Activated T-cell treated with anti-CD3 and anti-CD28 coated beads for 1 hour (primary cell): Measurements from ENCODE around the gene GPBP1.
"Not testable (repeated sequence)": the region's sequence is repeated elsewhere in the genome, so short reads cannot be mapped to it uniquely, and the experiment has no call there.

ENCODE experiments used
- DNase-seq: peaks from one replicate; pipeline ENCODE4 v3.0.0-alpha.2; 2020; ENCODE audit warnings: low read depth

GPBP1 gene

DNA sequence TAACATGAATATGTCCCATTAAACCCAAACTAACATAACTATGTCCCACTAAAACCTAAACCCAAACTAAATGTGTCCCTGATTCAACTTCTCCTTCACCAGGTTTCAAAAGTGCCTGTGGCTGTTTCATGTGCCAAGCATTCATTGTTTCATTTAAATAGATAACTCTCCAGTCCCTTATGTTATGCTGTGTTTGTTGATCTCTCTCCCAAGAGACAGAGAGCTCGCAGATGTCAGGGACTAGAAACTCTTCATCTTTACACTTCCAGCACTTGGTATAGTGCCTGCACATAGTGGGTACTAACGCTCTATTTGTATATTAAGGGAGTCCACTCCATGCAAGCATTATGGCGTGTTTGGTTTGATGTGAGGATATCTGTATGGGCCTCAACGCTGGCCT, 118.0 kb downstream of the GPBP1 start:
- DNase-seq, result no peak

DNA sequence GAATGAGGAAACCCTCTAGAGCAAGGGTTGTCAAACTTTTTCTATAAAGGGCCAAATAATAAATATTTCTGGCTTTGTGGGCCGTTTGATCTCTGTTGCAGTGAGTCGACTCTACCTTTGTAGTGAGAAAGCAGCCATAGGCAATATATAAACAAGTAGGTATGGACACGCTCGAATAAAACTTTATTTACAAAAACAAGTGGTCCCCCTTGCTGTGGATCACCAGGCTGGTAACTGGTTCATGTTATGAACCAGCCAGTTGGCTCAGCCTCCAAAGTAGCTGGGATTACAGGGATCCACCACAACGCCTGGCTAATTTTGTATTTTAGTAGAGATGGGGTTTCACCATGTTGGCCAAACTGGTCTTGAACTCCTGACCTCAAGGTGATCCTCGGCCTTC, 118.5 kb downstream of the GPBP1 start:
- DNase-seq, result no peak

DNA sequence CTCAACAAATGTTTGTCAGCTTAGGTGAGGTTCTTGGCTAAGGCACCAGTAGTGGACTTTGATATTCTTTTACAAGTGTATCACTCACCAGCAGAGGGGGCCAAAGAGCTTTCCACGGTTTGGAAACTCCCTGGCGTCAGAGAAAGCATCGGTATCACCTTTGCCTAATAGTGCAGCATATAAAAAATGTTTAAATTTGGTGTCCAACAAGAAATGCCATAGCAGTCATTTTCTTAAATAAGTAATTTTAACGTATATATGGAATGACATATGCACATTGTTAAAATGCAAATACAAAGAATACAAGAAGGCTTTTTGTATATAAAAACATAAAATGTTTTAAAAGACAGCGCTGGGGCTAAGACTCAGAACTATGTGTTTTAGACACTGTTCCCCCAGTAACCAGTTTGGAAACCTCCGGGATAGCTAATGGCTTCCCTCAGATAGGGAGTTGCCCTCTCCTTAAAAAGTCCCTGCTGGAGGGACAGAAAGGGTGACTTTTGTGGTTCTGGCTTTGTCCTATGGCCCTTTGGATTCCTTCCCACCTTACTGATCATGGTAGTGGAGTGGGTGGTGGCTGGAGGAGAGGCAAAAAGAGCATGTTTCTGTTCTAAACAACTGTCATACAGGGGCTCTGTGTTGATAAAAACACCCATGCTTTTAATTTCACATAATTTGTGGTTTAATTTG, 124.6 kb downstream of the GPBP1 start:
- DNase-seq, result peak; percentile 86

DNA sequence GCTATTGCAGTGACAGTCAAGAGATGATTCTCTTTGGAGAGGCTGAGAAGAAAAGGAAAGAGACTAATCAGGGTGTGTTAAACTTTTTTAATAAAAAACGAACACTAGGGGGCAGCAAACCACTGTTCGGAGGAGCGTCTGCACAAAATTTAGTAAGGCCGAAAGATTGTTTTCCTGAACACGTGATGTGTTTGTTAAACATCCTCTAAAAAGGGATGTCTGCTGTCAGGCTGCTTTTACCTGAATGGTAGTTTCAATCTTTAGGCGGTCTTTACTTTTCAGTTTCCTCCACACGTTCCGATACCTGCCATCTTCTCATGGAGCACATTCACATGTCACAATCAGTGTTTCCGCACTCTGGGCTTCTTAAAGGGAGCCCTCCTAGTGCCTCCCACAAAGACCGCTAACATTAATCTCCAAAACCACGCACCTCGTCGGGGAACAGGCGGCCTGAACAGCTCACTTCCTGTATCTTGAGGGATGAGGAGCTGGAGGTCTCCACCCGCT, 125.2 kb downstream of the GPBP1 start:
- peak; percentile 7 for DNase-seq

DNA sequence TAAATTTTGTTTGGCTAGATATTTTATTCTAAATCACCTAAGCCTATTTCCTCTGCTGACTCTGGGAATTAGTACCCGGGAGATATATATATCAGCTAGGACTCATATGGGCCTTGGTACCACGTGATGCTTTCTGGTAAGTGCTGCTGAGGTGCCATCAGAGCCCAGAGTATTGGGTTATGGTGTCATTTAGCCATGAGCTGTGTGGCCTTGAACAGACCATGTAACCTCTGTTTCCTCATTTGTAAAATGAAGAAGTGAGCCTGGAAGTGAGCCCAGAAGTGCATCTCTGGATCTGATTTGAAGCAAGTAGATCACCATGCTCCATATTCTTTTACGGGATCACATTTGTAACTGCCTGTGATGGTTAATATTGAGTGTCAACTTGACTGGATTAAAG, 126.1 kb downstream of the GPBP1 start:
- DNase-seq, result no peak

DNA sequence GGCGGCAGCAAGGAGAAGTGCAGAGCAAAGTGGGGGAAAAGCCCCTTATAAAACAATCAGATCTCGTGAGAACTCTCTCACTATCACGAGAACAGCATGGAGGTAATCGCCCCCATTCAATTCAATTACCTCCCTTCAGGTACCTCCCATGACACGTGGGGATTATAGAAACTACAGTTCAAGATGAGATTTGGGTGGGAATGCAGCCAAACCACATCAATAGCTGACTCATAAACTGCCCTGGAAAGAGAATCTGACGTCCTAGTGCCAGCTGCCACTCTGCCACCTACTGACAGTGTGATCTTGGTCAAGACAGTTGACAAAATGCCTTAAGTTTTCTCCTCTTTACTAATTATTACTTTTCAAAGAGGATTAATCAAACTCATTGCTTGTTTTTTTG, 128.3 kb downstream of the GPBP1 start:
- peak; percentile 4 for DNase-seq

DNA sequence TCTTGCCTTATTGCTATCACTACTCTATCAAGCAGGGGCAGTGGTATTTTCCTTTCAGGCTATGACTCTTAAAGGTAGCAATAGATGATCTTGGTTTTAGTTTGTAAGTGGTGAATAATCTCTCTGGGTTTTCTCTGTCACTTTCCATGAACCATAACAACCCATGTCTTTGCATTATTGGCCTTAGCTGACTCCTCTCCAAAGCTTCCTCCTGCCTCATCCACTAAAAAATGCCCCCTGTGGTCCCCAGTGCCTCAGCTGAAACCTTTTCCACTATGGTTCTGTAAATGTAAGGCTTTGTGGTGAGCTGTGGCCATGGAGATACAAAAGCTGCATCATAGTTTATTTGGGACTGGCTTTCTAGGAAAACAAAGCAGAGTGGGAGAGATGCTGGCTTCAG, 128.8 kb downstream of the GPBP1 start:
- DNase-seq, result no peak

DNA sequence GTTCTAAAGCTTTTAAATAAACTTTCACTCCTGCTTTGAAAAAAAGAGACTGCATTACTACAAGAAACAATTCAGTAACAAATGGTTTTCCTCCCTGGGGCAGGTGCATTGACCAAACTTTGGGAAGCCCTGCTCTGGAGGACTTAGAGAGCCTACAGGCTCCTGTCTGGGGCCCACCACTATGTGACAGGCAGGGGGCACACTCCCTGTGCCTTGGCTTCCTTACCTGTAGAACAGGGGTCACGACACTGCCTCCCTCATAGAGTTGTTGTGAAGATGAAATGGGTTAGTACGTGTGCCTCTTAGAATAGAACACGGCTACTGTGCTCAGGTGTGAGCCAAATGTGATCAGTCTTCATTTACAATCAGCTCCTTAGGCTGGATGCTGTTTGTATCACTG, 130.1 kb downstream of the GPBP1 start:
- no peak for DNase-seq

DNA sequence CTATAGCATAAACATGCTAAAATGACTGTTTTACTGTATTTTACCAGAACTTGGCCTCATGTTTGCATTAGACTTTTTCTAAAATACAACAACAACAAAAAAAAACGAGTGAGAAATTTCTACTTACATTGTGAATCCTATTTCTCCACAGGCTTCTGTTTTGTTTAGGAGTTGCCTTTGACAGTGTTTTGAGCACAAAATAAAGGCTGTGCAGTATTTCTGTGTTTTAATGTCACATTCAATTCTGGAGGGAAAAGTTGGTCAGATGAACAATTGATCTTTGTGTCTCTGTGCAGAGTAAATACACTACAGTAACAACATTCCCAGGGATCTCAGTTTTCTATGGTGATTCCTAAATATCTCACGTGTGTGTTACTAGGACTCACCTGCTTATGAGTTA, 131.1 kb downstream of the GPBP1 start:
- no peak for DNase-seq

DNA sequence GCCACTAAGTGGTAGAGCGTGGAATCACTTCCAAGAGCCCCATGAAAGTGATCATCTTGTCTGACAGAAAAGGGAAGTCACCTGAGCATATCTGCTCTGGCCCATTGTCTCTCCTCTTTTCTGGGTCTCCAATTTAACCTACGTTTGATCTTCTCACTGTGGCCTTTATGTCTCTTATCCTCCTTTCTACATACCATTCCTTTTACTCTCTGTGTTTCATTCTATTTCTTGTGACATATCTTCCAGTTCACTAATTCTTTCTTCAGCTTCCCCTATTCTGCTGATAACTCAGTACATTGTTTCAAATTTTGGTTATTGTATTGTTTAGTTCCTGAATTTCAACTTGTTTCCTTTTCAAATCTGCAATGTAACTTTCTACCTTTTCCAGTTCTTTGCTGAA, 132.5 kb downstream of the GPBP1 start:
- no peak for DNase-seq

DNA sequence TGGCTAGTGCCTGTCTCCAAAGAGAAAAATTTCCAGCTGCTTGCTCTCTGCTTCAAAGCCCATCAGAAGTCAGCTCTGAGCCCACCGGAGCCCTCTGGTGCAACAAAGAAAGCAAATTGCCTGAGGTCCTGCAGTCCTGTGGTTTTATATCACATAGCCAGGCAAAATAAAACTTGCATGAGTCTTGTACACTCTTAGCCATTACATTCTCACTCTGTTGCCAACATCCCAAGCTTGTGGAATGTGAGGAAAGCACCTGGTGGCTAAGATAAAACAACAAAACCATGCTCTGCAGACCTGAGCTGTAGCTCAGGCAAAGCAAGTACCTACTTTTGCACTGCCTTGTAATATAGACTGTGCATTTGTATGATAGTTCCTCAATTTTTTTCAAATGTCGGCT, 133.7 kb downstream of the GPBP1 start:
- DNase-seq, result no peak

DNA sequence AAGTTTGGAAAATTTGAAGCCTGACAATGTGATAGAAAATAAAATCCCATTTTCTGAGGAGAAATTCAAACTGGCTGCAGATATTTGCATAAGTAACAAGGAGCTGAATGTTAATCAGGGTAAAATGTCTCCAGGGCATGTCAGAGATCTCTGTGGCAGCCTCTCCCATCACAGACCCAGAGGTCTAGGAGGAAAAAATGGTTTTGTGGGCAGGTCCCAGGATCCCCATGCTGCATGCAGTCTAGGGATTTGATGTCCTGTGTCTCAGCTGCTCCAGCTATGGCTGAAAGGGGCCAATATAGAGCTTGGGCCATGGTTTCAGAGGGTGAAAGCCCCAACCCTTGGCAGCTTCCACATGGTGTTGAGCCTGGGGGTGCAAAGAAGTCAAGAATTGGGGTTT, 135.2 kb downstream of the GPBP1 start:
- not testable (repeated sequence) for DNase-seq

DNA sequence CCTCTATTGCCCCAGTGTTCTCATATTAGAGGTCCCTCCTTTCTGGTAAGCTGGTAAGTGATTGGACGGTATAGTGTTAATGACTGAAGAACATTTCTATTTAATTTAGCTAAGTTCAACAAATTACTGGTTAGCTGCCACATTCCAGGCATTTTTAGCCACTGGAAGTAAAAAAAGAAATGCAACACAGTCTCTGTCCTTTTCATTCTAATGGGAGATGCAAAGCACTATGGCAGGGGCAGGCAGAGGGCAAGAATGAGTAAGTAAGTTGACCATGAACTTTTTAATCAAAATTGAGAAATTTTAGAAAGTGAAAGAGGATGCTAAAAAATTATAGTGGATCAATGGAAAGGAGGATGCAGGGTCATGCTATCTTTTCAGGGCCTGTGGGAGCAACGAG, 137.4 kb downstream of the GPBP1 start:
- DNase-seq, result no peak

DNA sequence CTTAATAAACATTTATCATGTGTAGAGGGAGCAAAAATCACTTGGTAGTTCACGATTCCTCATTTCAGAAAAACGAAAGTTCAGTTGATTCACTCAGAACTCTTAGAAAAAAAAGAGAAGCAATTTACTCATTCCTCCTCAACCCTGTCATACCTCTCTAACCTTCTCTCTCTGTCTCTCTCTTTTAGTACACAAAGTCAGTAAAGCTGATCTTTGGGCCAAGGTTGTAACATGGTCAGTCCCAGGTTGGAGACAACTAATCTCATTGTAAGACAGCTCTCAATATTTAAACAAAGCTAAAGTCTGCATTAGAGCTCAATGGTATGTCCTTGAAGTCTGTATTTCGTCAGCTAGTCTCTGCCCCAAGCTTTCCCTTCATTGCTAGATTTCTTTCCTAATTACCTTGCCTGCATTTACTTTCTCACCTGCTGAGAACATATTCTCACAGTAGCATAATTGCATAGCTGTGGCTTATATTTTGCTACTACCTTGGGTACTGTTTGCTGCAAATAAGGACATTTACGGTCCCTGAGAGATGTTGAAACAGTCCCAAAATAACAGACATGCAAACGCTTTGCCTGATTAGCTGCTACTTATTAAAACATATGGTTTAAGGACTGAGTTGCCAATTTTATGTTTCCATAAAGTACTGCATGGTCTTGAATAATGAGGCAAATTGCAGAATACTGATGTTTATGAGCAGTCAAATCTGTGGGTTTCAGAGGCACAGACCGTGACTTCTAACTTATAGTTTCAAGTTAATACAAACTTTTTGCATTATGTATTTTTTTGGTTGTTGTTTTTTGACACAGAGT, 138.3 kb downstream of the GPBP1 start:
- no peak for DNase-seq

DNA sequence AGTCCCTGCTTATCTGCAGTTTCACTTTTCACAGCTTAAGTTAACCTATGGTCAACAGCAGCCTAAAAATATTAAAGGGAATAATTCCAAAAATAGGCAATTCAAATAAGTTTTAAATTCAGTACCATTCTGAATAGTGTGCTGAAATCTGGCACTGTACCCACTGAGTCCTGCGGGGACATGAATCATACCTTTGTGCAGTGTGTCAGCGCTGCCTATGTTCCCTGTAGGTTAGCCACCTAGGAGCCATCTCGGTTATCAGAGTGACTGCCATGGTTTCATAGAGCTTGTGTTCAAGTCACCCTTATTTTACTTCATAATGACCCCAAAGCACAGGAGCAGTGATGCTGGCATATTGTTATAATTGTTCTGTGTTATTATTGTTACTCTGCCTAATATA, 139.9 kb downstream of the GPBP1 start:
- DNase-seq, result no peak
